Skeletal muscle satellite cell (primary cell): ENCODE results near the gene SMIM10L2A.
"Not testable (repeated sequence)": the region's sequence is repeated elsewhere in the genome, so short reads cannot be mapped to it uniquely, and the experiment has no call there.

ENCODE experiments used
- H3K27me3 ChIP-seq: 2 replicates; pipeline ENCODE4 v1.7.0; 2013; ENCODE audit warnings: low read length; ENCODE audit not compliant: control insufficient read depth, insufficient read depth
- H3K36me3 ChIP-seq: 2 replicates; pipeline ENCODE4 v1.7.0; 2013; ENCODE audit warnings: mild to moderate bottlenecking, control low read depth, low read length; ENCODE audit not compliant: insufficient read depth
- H3K4me1 ChIP-seq: 2 replicates; pipeline ENCODE4 v1.7.0; 2013; ENCODE audit warnings: low read length; ENCODE audit not compliant: control insufficient read depth, insufficient read depth
- H3K4me2 ChIP-seq: 2 replicates; pipeline ENCODE4 v1.7.0; 2013; ENCODE audit warnings: mild to moderate bottlenecking, low read length
- H3K4me3 ChIP-seq: 2 replicates; pipeline ENCODE4 v1.7.0; 2013; ENCODE audit warnings: low read length
- H3K9ac ChIP-seq: 2 replicates; pipeline ENCODE4 v1.7.0; 2013; ENCODE audit warnings: mild to moderate bottlenecking, low read depth, low read length, moderate library complexity
- H3K9me3 ChIP-seq: replicated peaks from 2 replicates; pipeline ENCODE4 v1.7.0; 2013; ENCODE audit warnings: mild to moderate bottlenecking, control low read depth, low read length

The SMIM10L2A gene

DNA sequence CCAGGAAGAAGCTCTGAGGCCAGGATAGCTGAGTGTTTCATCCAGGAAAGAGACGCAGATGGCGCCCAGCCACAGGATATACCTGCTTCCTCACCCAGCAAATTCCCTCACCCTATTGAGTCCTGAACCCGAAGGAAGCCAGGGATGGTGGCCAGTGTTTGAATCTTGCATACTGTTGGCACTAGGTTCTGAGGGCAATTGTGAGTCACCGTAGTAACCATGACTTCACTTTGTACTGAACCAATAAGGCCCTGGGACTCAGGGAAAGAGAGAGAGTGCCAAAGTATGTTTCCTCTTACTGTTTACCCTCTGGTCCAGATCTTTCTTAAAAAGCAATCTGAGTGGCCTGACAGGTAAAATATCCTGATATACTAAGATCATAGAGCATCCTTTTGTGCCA is 25.6 kb upstream of the SMIM10L2A start:
- Histone ChIP-seq H3K4me1 (no peaks in the 10 kb centered on the region), H3K9me3 (no peaks in the 10 kb centered on the region), H3K27me3 (no peaks in the 10 kb centered on the region), H3K4me2 (no peak overlapping the region), H3K9ac (no peak overlapping the region), H3K36me3 (no peaks in the 10 kb centered on the region), H3K4me3 (no peak overlapping the region)

DNA sequence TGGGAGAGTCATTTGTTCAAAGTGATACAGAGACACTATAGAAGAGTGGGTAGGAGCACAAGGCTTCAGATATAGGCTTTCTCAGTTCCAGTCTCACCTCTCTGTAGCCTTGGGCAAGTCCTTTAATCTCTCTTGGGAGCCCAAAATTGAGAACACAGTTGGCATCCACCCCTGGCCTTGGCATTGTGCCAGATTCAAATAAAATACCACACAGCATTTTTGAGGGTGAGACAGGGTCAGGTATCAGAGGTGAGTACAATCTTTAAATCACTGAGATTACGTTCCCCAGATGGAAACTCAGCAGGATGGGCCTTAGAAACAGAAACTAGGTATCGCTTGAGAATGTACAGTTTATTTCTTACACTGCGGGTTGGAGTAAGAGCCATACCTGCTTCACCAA is 25.2 kb upstream of the SMIM10L2A start:
- Histone ChIP-seq H3K4me1 (no peaks in the 10 kb centered on the region), H3K4me2 (no peak overlapping the region)

DNA sequence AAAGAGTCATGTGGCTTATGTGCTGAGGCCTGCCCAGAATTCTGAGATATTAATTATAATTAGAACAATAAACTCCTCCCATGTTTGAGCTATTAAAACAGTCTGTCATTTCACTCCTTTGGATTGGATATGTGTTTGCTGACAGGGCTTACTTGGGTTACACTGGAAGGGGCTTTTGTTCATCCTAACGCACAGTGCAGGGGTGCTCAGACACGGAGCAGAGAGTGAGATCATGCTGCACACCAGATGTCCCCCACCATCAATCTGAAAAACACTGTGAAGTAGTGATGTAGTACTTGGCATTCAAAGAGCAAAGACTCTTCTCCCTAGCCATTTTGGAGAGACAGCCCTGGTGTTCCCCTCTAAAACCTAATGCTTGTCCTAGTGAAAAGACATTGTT is 24.1 kb upstream of the SMIM10L2A start:
- Histone ChIP-seq H3K36me3 (no peaks in the 10 kb centered on the region), H3K9me3 (no peaks in the 10 kb centered on the region), H3K9ac (no peak overlapping the region), H3K4me2 (no peak overlapping the region), H3K27me3 (peaks cover 2% of the 10 kb centered on the region), H3K4me3 (no peak overlapping the region), H3K4me1 (no peaks in the 10 kb centered on the region)

More for the DNA sequence above, 25.2 kb upstream of the SMIM10L2A start:
- H3K27me3 ChIP-seq = no peaks in the 10 kb centered on the region
- H3K36me3 ChIP-seq = no peaks in the 10 kb centered on the region
- H3K9ac ChIP-seq = no peak overlapping the region
- H3K4me3 ChIP-seq = no peak overlapping the region
- no peaks in the 10 kb centered on the region for H3K9me3 ChIP-seq

DNA sequence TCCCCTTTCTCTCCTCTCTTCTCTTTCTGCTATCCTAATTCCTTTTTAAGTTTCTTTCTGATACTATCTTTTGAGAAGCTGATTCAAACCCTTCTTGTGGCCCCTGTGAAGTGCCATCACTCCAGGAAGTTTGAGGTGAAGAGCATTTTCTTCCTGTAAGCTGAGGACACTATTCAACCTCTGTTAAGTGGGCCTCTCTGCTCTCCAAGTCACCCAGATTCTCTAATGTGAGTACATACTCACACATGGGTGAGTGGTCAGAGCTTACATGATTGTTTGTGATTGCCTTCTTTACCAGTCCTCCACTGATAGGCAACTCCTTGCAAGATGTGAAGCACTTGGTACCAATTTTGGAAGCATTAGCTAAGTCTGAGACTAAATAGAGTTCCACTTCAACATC is 18.4 kb upstream of the SMIM10L2A start:
- H3K27me3 ChIP-seq = peaks cover 11% of the 10 kb centered on the region
- H3K9ac ChIP-seq = no peak overlapping the region
- H3K4me1 ChIP-seq = no peaks in the 10 kb centered on the region
- H3K36me3 ChIP-seq = no peaks in the 10 kb centered on the region
- H3K4me2 ChIP-seq = no peak overlapping the region
- no peak overlapping the region for H3K4me3 ChIP-seq
- H3K9me3 ChIP-seq = no peaks in the 10 kb centered on the region

DNA sequence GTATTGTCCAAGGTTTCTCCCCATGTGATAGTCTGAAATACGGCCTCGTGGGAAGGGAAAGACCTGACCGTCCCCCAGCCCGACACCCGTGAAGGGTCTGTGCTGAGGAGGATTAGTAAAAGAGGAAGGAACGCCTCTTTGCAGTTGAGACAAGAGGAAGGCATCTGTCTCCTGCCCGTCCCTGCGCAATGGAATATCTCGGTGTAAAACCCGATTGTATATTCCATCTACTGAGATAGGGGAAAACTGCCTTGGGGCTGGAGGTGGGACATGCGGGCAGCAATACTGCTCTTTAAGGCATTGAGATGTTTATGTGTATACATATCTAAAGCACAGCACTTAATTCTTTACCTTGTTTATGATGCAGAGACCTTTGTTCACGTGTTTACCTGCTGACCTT is 15.3 kb upstream of the SMIM10L2A start:
- not testable (repeated sequence) for H3K36me3 ChIP-seq, H3K9ac ChIP-seq, H3K4me2 ChIP-seq, H3K4me1 ChIP-seq, H3K9me3 ChIP-seq, H3K4me3 ChIP-seq
- H3K27me3 ChIP-seq = peaks cover 14% of the 10 kb centered on the region

DNA sequence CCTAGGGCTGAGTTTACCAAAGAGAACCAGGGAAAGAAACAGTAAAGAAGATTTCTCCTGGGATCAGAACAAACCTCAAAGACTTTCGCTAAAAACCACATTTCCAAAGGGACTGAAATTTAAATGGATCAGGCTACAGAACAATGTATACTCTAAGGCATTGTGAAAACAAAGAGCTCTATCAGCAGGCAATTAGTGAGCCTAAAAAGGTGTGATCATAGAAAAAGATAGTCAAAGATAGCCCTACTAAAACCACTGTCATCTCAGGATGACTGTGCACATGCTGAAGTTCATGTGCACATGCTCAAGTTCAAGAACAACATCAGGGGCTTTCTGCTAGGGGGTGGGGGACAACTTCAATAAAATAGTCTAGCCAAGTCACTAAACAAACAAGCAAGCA is 12.9 kb upstream of the SMIM10L2A start:
- no peaks in the 10 kb centered on the region for H3K9me3 ChIP-seq
- no peaks in the 10 kb centered on the region for H3K36me3 ChIP-seq
- peaks cover 12% of the 10 kb centered on the region for H3K27me3 ChIP-seq
- no peaks in the 10 kb centered on the region for H3K4me1 ChIP-seq
- no peak overlapping the region for H3K4me3 ChIP-seq
- no peak overlapping the region for H3K4me2 ChIP-seq
- no peak overlapping the region for H3K9ac ChIP-seq

DNA sequence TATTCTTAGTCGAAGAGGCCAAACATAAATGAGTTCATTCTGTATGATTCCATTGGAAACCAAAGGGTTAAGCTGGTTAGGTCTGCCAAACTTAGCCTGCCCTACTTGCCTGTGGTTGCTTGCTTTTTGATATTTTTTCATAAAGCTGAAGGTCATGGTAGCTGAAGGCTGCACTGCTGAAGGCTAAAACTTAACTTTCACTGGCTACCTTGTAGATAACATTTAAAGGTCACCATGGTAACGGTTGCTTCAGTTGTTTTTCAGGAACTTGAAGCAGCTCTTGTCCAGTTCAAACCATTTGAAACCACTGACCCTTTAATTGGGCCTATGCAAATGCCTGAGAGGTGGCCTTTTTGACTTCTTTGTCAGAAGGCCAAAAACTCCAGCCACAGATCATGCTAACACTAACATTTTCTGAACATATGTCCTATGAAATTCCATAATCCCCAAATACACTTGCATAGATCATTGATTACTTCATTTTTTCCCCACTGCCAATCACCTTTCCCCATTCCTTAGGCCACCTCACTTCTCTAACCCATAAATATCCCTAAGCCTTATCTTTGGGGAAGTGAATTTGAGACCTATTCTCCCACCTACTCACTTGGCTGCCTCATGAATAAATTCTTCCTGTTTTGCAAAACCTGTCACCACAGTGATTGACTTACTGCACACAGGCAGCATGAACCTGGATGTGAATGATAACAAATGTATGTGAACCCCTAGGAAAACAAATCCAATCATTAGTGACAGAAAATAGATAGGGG is 10.7 kb upstream of the SMIM10L2A start:
- Histone ChIP-seq H3K4me2 (no peak overlapping the region), H3K9ac (no peak overlapping the region), H3K4me3 (no peak overlapping the region), H3K9me3 (no peaks in the 10 kb centered on the region), H3K36me3 (no peaks in the 10 kb centered on the region), H3K27me3 (peaks cover 8% of the 10 kb centered on the region), H3K4me1 (no peaks in the 10 kb centered on the region)

DNA sequence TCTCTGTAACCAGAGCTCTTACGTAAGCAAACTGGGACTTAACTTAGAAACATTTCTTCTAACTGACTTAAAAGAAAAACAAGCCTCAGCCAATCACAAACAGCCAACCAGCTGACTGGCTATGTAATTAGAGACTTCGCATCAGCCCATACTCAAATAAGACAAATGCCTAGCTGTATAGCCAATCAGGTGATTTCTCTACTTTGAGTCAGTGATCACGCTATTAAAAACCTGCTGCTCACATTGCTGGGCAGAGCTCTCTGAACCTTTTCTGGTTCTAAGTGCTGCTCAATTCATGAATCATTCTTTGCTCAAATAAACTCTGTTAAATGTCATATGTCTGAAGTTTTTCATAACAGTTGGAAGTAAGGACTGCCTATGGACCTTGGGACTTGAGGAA is 9.9 kb upstream of the SMIM10L2A start:
- Histone ChIP-seq H3K4me1 (no peaks in the 10 kb centered on the region), H3K27me3 (peaks cover 8% of the 10 kb centered on the region), H3K36me3 (no peaks in the 10 kb centered on the region), H3K4me2 (no peak overlapping the region), H3K4me3 (no peak overlapping the region), H3K9me3 (no peaks in the 10 kb centered on the region), H3K9ac (no peak overlapping the region)

DNA sequence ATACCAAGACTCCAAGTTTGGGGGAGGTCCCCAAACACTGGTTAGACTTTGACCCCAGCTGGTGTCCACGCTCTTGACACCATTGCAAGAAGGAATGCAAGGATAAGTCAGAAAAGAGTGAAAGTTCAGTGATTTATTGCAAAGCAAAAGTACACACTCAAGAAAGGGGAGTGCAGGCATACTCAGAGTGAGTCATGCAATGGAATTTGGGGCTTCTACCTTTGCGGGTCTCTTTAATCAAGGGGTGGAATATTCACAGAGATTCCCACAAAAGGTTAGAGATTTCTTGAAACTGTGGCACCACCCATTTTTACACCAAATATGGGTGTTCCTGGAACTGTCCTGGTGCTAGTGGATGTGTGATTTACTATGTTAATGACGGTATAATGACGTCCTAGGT is 5.2 kb upstream of the SMIM10L2A start:
- no peak overlapping the region for H3K4me2 ChIP-seq
- H3K9me3 ChIP-seq = no peaks in the 10 kb centered on the region
- no peak overlapping the region for H3K4me3 ChIP-seq
- no peak overlapping the region for H3K9ac ChIP-seq
- no peaks in the 10 kb centered on the region for H3K4me1 ChIP-seq
- H3K27me3 ChIP-seq = no peaks in the 10 kb centered on the region
- no peaks in the 10 kb centered on the region for H3K36me3 ChIP-seq

DNA sequence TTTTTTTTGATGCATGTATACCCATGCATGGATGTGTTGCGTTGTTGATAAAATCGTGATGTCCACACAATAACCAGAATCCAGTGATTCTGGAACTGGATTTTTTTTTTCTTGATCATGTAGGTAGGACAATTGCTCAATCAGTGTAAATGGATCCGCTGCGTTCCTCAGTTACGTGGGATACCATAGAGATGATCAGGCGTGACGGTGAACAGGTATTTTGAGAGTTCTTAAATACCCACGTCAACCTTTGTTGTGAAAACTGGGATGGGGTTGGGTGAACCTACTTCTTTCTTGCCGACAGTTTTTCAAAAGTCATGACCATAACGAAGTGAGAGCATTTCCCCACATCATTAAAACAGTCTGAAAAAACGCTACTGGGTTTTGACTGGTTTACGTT is 913 bp upstream of the SMIM10L2A start:
- no peak overlapping the region for H3K4me2 ChIP-seq
- H3K36me3 ChIP-seq = no peaks in the 10 kb centered on the region
- no peak overlapping the region for H3K4me3 ChIP-seq
- H3K4me1 ChIP-seq = no peaks in the 10 kb centered on the region
- no peaks in the 10 kb centered on the region for H3K9me3 ChIP-seq
- H3K27me3 ChIP-seq = peaks cover 2% of the 10 kb centered on the region
- H3K9ac ChIP-seq = no peak overlapping the region

DNA sequence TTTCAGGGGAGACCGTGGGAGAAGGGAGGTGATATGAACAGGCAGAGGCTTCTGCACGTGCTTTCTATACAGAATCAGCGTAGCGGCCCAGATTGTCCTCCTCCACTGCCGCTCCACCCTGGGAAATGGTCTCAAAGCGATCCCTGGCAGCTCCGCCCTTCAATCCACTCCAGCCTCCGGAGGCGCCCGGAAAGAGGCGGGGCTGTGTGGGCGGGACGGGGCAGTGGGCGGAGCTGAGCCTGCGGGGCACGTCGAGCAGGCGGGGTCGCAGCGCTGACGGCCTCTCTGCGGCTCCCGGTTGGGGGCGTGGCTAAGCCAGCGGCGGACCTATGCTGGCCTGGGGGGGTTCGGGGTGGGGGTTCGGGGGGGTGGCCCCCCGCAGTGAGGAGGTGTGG is 210 bp upstream of the SMIM10L2A start:
- H3K36me3 ChIP-seq = no peaks in the 10 kb centered on the region
- H3K4me1 ChIP-seq = no peaks in the 10 kb centered on the region
- H3K27me3 ChIP-seq = peaks cover 3% of the 10 kb centered on the region
- no peaks in the 10 kb centered on the region for H3K9me3 ChIP-seq
- peak overlapping the region; percentile 72 for H3K4me2 ChIP-seq
- H3K9ac ChIP-seq = no peak overlapping the region
- peak overlapping the region; percentile 51 for H3K4me3 ChIP-seq

DNA sequence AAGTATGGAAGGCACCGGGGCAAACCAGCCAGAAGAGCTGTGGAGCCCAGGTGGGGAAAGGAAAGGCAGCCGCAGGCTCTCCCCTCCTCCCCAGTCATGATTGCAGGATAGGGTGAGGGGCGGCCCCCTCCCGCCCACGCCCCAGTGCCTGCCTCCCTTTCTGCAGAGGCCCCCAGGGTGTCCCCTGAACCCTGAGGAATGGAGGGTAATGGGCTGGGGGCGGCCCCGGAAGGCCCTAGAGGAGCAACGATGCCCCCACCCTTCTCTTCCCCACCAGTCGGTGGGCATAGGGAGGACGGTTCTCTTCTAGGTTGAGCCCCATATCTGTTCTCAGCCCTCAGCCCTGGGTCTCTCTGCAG is 1.0 kb downstream of the SMIM10L2A start:
- H3K9me3 ChIP-seq, H3K36me3 ChIP-seq, H3K4me2 ChIP-seq, H3K4me3 ChIP-seq, H3K27me3 ChIP-seq, H3K4me1 ChIP-seq, H3K9ac ChIP-seq: not testable (repeated sequence)
